H1 (cell line): Measurements from ENCODE around the gene G6PC3. TPM values are rescaled to one million over a fixed set of nuclear protein-coding genes. Genes with fewer than 3 reads are reported as not detected.

Experiments
- BRCA1 ChIP-seq: IDR thresholded peaks from 2 replicates; pipeline ENCODE4 v1.6.1; 2012; ENCODE audit warnings: low read depth, low read length, improper control_type of control experiment
- FOSL1 ChIP-seq: IDR thresholded peaks from 2 replicates; pipeline ENCODE4 v1.6.1; 2011; ENCODE audit warnings: mild to moderate bottlenecking, low read depth, low read length, moderate library complexity; ENCODE audit not compliant: insufficient read depth
- SAP30 ChIP-seq: fragments of 300-600 bp; sonication (generic); IDR thresholded peaks from 2 replicates; pipeline ENCODE4 v1.7.1; 2012; ENCODE audit warnings: low read length, moderate library complexity, mild to moderate bottlenecking, inconsistent platforms; ENCODE audit not compliant: insufficient read depth, insufficient replicate concordance
- polyA plus RNA-seq, 7 experiments: library from polyadenylated mRNA; depleted of rRNA in 3 of 7; stranded (reverse) in 5 of 7; unstranded in 2 of 7; fragments of >200 nt in 5 of 7; fragments of 200-250 nt in 2 of 7; gene quantifications; 1 replicate in 5 of 7; 2 replicates in 1 of 7; 4 replicates in 1 of 7; pipeline versions ENCODE4 v1.2.1 to v1.2.3, GENCODE V29; 2011 to 2013; ENCODE audit warnings: missing spikeins in 2 of 7, mixed read lengths in 2 of 7
- total RNA-seq: library from RNA; stranded (reverse); fragmentation: NEBNext Ultra II Directional; extraction: Animal tissue kit (Norgen Biotek cat#: 25700); gene quantifications from 2 replicates; pipeline ENCODE4 v1.2.1, GENCODE V29; 2021

The G6PC3 gene
- total and polyA plus RNA-seq, 2 of the 8 experiments (the other 6 are each of a cell fraction or from before 2014, with no cell fraction given) = 104 to 343 TPM

DNA sequence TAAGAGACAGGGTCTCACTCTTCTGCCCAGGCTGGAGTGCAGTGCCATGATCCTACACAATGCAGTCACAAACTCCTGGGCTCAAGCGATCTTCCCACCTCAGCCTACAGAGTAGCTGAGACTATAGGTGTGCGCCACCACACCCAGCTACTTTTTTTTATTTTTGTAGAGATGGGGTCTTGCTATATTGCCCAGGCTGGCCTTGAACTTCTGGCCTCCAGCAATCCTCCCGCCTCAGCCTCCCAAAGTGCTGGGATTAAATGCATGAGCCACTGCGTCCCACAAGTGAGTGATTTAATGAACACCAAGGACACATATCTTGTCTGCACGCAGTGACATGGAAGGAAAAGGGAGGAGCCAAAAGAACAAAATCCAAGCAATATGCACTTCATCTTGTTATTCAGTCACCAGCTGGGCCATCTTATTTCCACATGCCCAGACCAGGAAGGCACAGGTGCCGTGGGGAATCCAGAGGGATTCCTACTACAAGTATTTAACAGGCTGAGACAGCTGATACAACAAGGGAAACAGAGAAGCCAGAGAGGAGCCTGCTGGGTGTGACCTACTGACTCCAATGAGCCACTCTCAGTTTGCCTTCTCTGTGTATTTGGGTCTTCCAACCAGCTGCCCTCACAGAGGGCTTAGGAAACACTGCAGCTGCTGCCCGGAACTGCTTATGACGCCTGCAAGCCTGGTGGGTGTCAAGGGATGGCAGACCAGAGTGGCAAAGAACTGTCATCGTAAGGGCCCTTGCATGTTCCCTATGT is 21.1 kb upstream of the G6PC3 start (continued):
- no peak for TF ChIP-seq SAP30
- TF ChIP-seq FOSL1 = no peak
- no peak for TF ChIP-seq BRCA1
